Activated CD4-positive, alpha-beta T cell treated with anti-CD3 and anti-CD28 coated beads for 4 hours (primary cell): ENCODE data around the gene C3orf22.

Experiments
- DNase-seq, 2 donors: peaks; one replicate each; pipeline ENCODE4 v3.0.0-alpha.2; 2020

The C3orf22 gene

DNA sequence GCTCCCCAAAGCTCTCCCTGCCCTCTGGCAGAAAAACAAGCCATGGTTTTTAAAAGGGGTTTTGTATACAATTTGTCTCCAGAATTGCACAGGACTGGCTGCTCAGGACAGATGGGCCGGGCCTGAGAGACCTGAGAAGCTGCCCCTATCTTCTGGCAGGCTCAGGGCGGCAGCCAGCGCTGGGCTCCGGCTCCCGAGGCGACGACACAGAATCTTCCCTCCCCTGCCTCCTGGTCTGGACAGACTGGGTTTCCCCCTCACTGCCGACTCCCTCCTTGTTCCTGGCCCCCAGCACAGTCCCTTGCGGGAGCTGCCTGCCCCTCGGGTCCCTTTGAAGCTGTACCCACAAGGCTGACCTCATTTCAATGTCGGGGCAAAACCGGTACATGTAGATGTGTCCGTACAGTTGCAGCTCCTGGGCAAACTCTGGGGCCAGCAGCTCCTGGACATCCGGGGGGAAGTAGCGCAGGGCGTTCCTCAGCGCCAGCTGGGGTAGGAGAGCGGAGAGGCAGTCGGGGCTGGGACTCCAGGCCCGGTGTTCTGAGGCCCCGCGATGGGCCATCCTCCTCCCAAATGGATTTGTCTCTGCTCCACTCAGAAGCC is 48.3 kb downstream of the C3orf22 start:
- DNase-seq = no peak

DNA sequence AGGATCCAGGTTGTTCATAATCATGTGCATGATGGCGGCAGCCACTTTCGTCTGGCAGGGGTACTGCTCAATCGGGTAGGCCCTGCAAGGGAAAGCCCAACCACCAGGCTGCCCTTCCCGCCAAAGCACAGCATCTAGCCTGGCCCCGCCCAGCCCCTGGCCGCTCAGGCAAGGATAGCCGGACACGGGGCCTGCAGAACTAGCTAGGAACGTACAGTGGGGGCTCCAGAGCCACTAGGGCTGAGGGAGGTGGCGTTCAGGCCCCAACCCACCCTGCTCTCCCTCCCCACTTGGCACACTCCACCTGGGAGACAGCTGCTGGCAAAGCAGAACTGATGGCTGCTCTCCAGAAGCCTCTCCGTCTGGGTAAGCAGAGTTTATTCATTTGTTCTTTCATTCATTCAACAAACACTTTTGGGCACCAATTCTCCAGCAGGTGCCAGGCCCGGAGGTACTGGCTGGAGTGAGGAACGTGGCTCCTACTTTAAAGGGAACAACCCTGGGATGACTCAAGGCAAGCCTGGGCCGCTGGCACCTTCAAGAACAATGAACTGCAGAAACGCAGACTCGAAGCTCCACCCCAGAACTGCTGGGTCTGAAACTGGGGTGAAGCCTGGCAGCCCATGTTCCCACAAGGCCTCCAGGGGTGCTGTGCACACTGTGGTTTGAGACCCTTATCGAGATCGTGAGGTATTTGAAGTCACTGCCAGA is 49.0 kb downstream of the C3orf22 start:
- no peak for DNase-seq

DNA sequence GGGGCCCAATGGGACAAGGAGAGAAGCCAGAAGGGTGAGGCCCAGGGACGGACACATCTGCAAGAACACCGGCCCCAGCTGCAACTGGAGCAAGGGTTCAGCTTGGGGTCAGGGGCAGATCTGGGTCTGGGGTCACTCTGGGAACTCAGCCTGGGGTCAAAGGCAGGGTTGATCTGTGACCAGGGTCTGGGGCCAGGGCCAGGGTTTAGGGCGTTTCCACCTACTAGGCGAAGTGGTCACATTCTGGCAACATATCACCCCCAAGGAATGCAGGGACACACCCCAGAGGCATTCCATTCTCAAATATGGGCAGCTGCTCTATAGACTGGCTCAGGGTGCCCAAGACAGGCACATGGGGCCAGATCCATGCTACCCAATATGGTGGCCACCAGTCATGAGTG is 50.2 kb downstream of the C3orf22 start:
- DNase-seq = no peak

DNA sequence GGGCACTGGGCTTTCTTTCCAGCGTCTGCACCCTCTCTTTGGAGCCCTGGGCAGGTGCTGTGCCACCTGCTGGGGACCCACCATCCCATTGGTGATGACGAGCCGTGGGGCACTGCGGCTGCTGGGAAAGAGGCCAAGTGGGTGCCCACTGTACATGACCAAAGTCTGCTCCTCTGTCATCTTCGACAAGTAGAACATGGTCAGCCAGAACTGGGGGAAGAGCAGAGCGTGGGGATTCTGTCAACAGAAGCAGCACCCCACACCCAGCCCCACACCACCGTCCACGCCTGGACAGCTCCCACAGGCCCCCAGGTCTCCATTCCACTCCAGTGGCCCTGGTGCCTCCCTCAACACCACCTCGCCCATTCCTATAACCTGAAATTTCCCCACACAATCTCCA is 50.8 kb downstream of the C3orf22 start:
- no peak for DNase-seq

DNA sequence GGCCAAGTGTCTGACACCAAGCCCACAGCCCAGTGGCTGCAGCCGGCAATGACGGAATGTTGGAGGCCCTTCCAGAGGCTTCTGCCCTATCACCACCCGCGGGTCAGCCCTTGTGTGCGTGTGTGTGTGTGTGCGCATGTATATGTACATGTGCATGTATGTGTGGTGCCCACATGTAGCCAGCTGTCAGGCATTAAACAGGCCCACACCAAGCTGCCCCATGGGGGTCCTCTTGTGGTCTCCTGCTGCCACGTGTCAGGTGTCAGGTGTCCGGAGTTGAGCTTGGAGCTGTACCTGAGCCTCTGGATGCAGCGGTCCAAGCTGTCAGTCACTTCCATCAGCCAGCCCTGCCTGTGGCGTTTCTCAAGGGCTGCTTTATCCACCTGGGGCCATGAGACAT is 55.0 kb downstream of the C3orf22 start:
- no peak for DNase-seq

DNA sequence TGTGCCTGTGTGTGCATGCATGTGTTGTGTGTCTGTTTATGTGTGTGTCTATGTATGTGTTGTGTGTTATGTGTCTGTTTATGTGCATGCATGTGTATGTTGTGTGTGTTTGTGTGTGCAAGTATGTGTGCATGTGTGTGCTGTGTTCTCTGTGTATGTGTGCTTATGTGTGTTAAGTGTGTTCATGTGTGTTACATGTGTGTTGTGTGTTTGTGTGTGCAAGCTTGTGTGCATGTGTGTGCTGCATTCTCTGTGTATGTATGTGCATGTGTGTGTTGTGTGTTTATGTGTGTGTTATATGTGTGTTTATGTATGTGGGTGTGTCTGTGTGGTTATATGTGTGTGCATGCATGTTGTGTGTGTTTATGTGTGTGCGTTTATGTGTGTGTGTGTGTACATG is 56.1 kb downstream of the C3orf22 start:
- no peak for DNase-seq

DNA sequence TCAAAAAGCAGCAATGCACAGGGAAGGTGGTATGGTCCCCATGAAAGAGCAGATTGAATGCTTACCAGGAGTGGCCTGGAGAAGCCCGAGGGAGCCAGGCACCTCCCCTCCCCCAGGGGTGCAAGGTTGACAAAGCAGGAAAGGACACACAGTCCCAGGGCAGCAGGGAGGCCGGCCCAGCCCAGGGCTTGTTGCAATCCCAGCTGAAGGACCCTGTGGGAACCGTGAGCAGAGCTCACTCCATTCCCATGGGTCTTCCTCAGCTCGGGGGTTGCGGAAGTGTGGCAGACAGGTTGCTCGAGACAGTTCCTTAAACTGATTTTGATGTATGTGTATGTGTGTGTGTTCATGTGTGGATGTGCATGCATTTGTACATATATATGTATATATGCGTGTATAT is 57.0 kb downstream of the C3orf22 start:
- no peak for DNase-seq

DNA sequence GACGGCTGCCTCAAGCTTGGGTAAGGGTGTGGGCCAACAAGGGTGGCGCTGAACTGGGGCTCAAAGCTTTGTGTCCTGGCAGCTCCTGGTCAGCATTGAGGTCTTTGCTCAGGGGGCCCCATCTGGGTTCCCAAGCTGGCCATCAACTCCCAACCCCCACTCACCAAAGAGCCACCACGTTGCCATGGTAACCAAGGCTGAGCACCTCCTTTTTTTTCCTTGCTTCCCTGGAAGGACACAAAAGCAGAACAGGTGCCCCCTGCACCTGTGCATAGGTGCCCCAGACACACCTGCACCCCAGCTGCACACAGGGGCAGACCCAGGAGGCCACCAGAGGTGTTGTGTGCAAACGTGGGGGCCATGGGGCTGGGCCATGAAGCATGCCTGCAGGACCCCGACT is 57.7 kb downstream of the C3orf22 start:
- no peak for DNase-seq

DNA sequence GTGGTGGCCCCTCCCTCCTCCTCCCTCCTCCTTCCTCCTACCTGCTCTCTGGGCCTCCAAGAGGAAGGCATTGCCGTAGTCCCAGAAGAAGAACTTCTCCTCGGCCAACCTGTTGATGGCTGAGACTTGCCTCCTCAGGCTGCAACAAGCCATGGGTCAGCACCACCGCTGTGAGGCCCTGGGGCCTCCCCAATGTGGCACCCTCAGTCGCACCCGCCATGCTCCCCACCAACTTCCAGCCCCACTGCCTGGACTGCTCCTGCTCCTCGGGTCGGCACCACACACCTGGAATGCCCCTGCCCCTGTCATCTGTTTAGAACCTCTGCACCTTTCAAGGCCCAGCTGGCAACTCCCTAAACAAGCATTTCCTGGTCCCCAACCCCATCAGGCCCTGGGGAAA is 58.7 kb downstream of the C3orf22 start:
- DNase-seq = no peak
